GM18526 (cell line): ENCODE measurements around the gene PERM1.
A peak's percentile ranks its signal among the peaks of the same experiment; 100 is the strongest.

ENCODE experiments used
- POLR2A ChIP-seq: IDR thresholded peaks from 3 replicates; pipeline ENCODE4 v1.6.1; 2011; ENCODE audit not compliant: insufficient read length; ENCODE audit errors: extremely low read depth

PERM1 gene, protein sequence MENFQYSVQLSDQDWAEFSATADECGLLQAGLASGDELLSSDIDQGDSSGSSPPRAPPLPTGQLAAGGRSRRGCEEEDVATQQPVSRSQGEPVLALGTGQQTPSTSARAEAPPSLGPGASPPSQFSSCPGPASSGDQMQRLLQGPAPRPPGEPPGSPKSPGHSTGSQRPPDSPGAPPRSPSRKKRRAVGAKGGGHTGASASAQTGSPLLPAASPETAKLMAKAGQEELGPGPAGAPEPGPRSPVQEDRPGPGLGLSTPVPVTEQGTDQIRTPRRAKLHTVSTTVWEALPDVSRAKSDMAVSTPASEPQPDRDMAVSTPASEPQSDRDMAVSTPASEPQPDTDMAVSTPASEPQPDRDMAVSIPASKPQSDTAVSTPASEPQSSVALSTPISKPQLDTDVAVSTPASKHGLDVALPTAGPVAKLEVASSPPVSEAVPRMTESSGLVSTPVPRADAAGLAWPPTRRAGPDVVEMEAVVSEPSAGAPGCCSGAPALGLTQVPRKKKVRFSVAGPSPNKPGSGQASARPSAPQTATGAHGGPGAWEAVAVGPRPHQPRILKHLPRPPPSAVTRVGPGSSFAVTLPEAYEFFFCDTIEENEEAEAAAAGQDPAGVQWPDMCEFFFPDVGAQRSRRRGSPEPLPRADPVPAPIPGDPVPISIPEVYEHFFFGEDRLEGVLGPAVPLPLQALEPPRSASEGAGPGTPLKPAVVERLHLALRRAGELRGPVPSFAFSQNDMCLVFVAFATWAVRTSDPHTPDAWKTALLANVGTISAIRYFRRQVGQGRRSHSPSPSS

GRCh38 chr1:981955-982558 is at the start of gene PERM1:
Gene PERM1, minus strand, starts transcription at chr1:982093. Its CDS starts 1,064 bp downstream, at chr1:981029.
- no peak for TF ChIP-seq POLR2A

DNA sequence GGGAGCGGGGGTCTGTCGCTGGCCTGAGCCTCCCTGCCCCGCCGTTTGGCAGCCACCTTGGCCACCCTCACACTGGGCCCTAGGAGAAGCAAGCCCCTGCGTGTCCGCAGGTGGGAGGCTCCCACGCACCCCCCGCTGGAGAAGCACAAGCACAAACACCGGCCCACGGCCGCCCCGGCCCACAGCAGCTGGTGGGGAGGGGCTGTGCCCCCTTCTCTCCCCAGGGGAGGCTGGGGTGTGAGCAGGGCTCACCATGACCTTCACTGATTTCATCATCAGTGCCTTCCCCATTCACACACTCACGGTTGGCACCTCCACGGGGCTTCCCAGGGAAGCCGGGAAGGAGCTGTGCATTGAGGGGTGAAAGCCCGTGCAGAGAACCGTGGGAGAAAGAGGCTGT is 45.9 kb upstream of the PERM1 start:
- TF ChIP-seq POLR2A, result no peak

GRCh38 chr1:1026599-1027413 is 44.9 kb upstream of the PERM1 start:
- no peak for TF ChIP-seq POLR2A

GRCh38 chr1:1025730-1026129 is 43.8 kb upstream of the PERM1 start:
- no peak for TF ChIP-seq POLR2A

DNA sequence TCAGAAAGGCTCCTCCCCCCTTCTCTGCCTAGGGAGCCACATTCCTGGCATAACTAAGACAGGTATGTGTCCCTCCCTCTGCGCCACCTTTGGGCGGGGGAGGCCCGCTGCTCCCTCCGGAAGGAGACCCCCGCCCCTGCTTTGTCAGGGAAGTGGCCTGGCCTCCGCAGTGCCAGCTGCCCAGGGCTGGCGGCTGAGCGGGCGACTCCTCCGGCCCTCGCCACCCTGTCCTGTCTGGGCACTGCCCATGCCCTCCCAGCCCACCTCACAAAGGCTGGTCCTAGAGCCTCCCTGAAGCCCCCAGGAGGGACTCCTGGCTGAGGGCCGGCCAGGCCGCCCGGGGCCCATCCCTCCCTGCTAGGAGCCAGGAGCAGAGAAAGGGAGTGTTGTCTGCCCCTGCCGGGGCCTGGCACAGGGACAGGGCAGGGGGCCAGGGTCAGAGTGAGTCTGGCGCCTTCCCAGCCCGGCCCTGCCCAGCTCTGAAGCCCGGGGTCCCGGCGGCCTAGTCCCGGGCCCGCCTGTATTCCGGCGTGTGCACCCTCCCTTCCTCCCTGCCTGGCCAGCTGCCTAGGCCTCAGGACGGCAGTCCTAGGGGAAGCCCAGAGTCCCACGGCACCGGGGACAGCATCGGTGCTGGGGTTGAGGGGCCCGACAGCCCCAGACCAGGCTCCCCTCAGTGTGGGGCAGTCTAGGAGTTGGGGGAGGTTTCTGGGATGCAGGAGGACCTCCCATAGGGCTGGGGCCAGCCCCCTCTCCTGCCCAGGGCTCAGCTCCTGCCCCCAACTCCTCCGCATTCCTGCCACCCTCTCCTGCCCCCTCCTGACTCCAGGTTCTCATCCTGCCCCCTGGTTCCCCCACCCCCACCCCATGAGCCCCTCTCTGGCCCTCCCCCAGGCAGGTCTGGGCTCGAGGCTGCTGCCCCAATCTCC is 43.1 kb upstream of the PERM1 start:
- no peak for TF ChIP-seq POLR2A

DNA sequence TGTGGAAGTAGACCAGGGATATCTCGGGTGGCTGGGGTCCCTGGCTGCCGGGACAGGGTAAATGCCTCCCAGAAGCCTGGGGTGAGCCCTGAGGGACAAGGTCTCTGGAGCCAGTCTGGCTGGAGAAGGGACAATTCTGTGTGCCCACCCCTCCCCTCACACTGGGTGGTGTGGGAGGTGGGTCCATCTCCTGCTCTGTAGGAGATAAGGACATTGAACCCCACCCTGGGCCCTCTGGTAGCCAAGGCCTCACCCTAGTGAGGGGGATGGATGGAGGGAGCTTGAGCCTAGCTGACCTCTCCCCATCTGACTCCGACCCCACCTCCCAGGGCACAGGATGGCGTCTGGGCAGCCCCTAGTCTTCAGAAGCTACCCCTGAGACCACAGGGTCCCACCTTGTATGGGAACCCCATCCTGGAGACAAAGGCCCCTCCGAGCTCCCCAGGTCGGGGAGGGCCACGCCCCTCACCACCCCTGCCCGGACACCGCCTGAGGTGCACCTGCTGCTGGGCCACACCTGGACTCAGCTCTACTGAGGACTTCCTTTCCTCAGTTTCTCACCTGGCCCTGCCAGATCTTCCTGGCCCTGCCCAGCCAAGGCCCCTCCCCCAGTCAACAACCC is 42.4 kb upstream of the PERM1 start:
- TF ChIP-seq POLR2A, result no peak

DNA sequence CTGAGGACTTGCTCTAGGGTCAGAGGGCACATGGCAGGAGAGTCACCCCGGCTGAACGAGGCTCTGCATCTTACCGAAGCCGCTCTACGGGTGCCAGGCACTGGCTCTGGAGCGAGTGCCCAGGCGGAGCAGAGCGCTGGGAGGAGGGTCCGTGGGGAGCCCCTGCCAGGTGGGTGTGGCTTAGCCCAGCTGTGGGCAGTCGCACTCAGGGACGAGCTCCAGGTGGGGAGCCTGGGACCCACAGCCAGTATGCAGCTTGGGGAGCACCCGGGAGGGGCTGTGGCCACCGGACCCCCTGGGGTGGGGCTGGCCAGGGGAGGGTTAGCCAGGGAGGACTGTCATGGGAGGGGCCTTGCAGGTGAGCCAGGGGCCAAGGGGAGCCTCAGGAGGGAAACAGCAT is 41.8 kb upstream of the PERM1 start:
- no peak for TF ChIP-seq POLR2A

DNA sequence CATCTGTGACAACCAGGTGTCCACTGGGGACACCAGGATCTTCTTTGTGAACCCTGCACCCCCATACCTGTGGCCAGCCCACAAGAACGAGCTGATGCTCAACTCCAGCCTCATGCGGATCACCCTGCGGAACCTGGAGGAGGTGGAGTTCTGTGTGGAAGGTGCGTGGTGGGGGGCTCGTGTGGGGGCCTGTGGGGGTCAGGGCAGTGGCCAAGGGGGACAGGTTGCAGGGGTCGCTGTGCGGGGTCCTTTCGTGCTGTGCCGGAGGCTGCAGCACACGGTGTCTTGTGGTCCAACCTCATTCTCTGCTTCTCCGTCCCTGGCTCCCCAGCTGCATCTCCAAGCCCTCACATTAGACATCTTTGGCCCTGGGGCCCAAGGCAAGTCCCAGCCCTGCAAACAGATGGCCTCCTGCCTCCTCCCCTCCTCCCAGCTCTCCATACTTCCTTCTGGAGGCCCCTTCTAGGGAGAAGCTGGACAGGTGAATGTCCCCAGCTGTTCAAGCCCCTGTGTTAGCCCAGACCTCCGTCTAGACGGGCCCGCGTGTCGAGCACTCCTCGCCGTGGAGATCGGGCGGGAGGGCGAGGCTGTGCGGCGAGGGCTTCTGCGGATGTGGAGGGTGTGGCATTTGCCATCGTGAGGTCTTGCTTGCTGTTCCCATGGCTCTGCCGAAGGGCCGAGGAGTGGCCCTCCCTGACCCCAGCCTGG is 40.6 kb upstream of the PERM1 start:
- TF ChIP-seq POLR2A, result no peak

- no peak for TF ChIP-seq POLR2A
These were observed 40.0 kb upstream of the PERM1 start for GRCh38 chr1:1021920-1022259.

GRCh38 chr1:1021010-1021919 is 39.4 kb upstream of the PERM1 start:
- no peak for TF ChIP-seq POLR2A

DNA sequence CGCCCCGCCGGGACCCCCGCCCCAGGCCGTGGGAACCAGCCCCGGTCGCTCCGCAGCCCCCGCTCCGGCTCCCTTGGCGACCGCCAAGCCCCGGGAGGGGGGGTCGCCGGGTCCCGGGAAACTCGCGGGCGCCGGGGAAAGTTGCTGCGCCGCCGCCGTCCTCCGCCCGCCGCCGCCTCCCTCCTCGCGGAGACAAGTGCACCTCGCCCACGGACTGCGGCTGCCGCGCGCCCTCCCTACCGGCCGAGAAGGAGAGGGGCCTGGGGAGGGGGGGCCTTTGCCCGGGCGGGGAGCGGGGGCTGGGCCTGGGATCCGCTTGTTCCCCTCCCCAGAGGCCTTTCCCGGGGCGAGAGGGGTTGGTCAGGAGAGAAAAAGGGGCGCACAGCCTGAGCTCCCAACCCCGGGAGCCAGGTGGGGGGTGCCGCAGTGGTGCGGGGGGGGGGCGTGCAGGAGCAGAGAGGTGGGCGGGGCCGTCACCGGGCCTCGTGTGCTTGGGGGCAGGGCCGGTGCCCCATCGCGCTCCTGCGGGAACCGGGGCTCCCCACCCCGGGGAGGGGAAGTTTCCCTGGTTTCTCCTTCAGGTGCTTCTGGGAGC is 38.6 kb upstream of the PERM1 start:
- TF ChIP-seq POLR2A, result no peak

GRCh38 chr1:1020000-1020404 is 38.1 kb upstream of the PERM1 start, which contains the start of gene AGRN:
Gene AGRN, plus strand, starts transcription at chr1:1020120. Its CDS starts 53 bp downstream, at chr1:1020173.
- TF ChIP-seq POLR2A, result peak; percentile 22
